Measurements from ENCODE around the gene BACE2. TPM values are rescaled to one million over a fixed set of nuclear protein-coding genes. Genes with fewer than 3 reads are reported as not detected.

BACE2 gene
- total RNA-seq, 1 donor from 2014 or later: 11.4 TPM

- ATAC-seq (ENCODE audit: poor library complexity) (no peak), DNase-seq (no peak)
- intact Hi-C loops (cut with DNase I): no loop called here
Observed at GRCh38 chr21:41201385-41201784, 33.4 kb downstream of the BACE2 start.

DNA sequence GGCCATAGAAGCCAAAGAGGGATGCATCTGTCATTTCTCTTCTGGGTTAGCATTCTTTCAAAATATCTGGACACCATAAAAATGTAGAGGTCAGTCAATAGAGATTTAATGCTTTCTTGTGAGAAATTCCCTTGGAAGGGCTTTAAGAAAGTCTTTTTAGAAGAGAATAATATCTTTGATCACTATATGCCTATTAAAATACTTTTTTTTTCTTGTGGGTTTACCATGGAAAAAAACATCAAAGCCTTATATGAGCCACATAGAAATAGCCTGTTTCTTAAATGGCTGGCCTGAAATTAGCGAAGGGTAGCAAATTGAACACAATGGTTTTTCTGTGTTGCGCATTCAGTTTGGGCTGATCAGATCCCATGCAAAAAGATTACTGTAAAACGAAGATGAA is 36.8 kb downstream of the BACE2 start:
- ATAC-seq (ENCODE audit: poor library complexity): no peak
- no peak for DNase-seq
- intact Hi-C loops (cut with DNase I): no loop called here

GRCh38 chr21:41207401-41208375 is 39.7 kb downstream of the BACE2 start:
- ATAC-seq (ENCODE audit: poor library complexity) (peak; percentile 88), DNase-seq (peak; percentile 83)
- intact Hi-C loops (cut with DNase I): no loop called here

- DNase-seq (no peak), ATAC-seq (ENCODE audit: poor library complexity) (no peak)
- intact Hi-C loops (cut with DNase I): no loop called here
Observed at GRCh38 chr21:41208376-41208763, 40.4 kb downstream of the BACE2 start.

DNA sequence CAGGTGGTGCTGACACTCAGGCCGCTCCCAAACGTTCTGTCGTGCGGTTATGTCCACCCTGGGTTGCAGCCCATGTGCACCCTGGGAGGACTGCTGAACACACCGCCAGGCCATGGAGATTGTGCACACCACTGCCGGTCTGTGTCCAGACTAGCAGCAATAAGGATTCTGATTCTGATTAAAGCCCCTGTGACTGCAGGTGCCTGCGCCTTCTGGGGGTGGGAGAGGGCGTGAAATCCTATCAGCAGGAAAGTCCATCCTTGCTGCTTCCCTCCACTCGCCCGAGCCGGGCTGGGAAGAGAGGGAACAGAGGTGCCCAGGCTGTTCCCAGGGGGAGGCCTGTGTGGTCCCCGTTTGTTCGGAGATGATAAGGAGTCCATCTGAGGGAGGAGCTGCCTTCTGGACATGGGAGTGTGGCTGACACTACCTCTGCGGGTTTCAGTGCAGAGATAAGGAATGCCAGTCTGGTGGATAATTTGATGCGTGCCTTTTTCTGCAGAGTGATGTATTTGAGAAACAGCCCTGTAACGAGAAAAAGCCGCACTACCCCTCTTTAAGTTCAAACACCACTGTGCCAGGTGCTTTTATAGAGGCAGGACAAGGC is 41.2 kb downstream of the BACE2 start:
- intact Hi-C loops (cut with DNase I): no loop called here
- ATAC-seq (ENCODE audit: poor library complexity) (no peak), DNase-seq (no peak)

DNA sequence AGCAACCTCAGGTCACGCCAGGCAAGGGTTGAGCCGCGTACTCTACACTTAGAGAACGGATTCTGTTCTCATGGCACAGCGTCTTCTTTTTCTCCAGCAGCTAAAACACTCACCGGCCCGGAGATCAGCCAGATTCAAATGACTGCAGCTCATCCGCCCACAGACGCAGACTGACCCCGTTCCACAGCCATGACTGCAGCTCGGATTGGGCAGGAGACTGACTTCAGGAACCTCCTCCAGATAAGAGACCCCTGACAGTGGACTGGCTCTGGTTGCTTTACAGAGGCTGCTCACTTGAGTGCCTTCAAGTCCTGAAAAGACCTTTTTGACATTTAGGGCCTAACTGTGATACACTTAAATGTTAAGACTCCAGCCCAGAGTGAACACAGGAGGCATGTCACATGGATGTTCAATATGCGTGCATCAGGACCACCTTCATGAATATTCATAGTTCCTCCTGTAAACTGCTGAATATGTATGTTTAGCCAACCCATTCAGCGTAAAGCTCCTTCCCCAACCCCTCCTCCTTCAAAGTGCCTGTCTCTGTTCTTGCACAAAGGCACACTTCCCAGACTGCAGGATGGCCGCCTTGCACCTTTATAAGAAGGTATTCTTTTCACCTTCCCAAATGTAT is 42.6 kb downstream of the BACE2 start:
- intact Hi-C loops (cut with DNase I): no loop called here
- DNase-seq (no peak), ATAC-seq (ENCODE audit: poor library complexity) (no peak)

- no peak for ATAC-seq (ENCODE audit: poor library complexity)
- DNase-seq: no peak
- intact Hi-C loops (cut with DNase I): no loop called here
Observed at GRCh38 chr21:41211060-41211805, 43.3 kb downstream of the BACE2 start.

GRCh38 chr21:41213021-41213420 is 45.1 kb downstream of the BACE2 start:
- no peak for ATAC-seq (ENCODE audit: poor library complexity)
- intact Hi-C loops (cut with DNase I): no loop called here
- DNase-seq: no peak

- intact Hi-C loops (cut with DNase I): no loop called here
- no peak for DNase-seq
- no peak for ATAC-seq (ENCODE audit: poor library complexity)
Observed at GRCh38 chr21:41215856-41216408, 48.0 kb downstream of the BACE2 start.

DNA sequence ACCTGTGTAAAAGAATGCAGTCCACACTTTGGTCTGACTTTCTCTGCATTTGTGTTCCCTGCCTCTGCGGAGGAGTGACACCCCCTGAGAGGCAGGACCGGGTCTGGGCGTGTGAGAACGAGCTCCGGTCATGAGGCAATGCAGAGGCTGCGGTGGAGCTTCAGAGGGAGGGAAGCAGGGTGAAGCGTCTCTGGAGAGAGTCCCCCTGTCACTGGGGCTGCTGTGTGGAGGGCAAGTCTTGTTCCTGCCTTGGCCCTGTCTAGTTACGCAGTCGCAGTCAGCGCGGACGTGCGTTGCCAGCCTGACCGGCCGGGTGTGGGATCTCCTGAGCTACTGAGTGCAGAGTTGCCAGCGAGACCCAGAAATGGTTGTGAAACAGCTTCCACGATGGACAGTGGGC is 48.5 kb downstream of the BACE2 start:
- intact Hi-C loops (cut with DNase I): no loop called here
- DNase-seq (no peak), ATAC-seq (ENCODE audit: poor library complexity) (no peak)

DNA sequence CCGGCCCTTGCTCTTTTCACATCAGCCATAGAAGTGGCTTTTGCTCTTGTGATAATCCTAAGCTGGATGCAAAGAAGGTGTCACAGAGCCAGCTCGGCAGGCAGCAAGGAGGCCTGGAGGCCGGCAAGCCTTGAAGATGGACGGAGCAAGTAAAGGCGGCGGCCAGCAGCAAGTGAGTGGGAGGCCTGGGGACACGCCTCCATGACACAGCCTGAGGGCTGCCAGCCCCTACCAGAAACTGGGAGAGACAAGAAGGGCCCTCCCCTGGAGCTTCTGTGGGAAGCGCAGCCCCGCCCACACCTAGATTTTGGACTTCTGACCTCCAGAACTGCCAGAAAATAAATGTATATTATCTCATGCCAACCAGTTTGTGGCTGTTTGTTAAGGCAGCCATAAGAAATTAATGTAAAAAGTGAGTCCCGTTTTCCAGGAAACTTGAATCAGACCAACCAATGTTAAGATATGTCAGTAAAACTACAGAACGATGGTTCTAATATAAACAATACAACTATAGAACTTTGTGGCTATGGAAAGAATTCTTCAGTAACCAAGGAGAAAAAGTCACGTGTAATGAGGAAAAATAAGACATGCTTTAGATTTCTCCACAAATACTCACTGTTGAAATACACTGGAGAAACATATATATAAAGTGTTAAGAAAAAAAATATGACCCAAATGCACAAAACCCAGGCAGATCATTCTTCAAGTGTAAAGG is 49.9 kb downstream of the BACE2 start:
- DNase-seq: peak; percentile 81
- intact Hi-C loops (cut with DNase I): no loop called here
- ATAC-seq (ENCODE audit: poor library complexity): peak; percentile 86

GRCh38 chr21:41219498-41220207 is 51.7 kb downstream of the BACE2 start:
- DNase-seq: no peak
- no peak for ATAC-seq (ENCODE audit: poor library complexity)
- intact Hi-C loops (cut with DNase I): no loop called here

DNA sequence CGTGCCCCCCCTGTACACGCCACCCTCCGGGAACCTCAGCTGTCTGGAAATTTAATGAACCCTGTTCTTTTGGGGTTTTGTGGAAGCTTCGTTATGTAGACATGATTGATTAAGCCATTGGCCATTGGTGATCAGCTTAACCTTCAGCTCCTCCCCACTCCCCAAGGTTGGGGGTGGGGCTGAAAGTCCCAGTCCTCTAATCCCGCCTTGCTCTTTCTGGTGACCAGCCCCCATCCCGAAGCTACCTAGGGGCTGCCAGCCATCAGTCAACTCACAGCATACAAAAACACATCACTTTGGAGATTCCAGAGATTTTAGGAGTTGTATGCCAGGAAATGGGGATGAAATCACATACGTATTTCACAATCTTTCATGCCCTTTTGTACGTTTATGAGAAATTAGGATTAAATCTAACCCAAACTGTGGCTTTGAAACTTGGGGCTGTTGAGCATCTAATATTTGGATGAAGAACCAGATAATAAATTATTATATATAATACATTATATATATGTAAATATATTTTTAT is 52.3 kb downstream of the BACE2 start:
- intact Hi-C loops (cut with DNase I): no loop called here
- ATAC-seq (ENCODE audit: poor library complexity): no peak
- no peak for DNase-seq

- DNase-seq (no peak), ATAC-seq (ENCODE audit: poor library complexity) (no peak)
- intact Hi-C loops (cut with DNase I): no loop called here
Observed at GRCh38 chr21:41222247-41223068, 54.5 kb downstream of the BACE2 start.

DNA sequence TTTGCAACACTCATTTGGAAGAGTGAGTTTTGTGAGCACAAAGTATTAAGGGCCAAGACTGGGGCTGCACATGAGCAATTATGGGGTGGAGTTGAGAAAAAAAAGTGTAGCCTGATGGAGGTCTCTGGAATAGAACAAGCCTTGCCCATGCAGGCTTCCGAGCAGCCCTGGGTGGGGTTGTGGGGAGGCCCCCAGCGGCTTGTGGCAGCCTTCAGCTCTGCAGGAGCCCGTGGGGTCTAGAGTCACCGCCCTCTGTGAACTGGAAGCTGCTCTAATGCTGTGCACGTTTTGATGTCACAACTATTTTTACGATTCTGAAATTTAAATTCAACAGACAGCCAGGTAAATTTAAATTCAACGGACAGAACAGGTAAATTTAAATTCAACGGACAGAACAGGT is 58.9 kb downstream of the BACE2 start:
- ATAC-seq (ENCODE audit: poor library complexity): no peak
- no peak for DNase-seq
- intact Hi-C loops (cut with DNase I): no loop called here

DNA sequence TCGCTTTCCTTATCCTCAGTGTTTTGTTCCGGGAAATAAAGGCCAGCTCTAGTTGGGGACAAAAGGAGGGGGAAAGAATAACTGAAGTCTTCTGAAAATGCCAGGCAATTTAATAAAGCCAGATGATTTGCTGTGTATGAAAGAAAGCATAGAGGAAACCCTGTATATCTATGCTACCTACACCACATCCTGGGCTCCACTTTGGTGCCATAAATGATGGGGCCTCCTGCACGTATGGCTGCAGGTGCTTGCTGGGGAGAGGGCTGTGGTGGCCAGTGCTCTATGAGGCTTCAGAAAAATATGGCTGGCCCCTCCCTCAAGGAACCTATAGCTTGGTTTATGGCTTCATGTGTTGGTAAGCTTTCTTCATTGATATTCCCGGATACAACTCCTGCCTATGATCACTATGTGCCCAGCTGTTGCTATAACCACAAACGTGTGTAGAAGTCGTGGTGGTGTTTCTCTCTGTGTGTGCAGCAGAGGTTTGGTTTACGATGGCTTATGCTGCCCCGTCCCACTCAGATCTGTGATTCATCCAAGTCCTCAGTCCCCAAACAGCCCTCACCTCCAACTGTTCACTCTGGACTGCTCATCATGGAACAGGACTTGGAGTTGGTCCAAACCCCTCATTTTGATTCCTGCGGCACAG is 59.5 kb downstream of the BACE2 start:
- no peak for ATAC-seq (ENCODE audit: poor library complexity)
- DNase-seq: no peak
- intact Hi-C loops (cut with DNase I): no loop called here
